ENCODE results near the gene CLEC20A.

- TF ChIP-seq EZH2phosphoT487 (IDR thresholded peaks at IDR 0.05; ENCODE audit: insufficient read depth, low read depth) = no peak
- TF ChIP-seq EZH2 (IDR thresholded peaks at IDR 0.05; ENCODE audit: insufficient read depth, poor library complexity, severe bottlenecking) = no peak
These were observed 35.1 kb downstream of the CLEC20A start for GRCh38 chr1:178461701-178462100.
